Activated CD4-positive, alpha-beta T cell treated with anti-CD3 and anti-CD28 coated beads, Interleukin-2, amount 50 U/mL, for 24 hours (primary cell): ENCODE measurements around the gene USB1.
"Not testable (repeated sequence)": the region's sequence is repeated elsewhere in the genome, so short reads cannot be mapped to it uniquely, and the experiment has no call there.

Source experiments
- DNase-seq, 2 donors: peaks; one replicate each; pipeline ENCODE4 v3.0.0-alpha.2; 2020; ENCODE audit warnings: low read depth in 1 of 2, low spot score in 1 of 2

USB1 gene

DNA sequence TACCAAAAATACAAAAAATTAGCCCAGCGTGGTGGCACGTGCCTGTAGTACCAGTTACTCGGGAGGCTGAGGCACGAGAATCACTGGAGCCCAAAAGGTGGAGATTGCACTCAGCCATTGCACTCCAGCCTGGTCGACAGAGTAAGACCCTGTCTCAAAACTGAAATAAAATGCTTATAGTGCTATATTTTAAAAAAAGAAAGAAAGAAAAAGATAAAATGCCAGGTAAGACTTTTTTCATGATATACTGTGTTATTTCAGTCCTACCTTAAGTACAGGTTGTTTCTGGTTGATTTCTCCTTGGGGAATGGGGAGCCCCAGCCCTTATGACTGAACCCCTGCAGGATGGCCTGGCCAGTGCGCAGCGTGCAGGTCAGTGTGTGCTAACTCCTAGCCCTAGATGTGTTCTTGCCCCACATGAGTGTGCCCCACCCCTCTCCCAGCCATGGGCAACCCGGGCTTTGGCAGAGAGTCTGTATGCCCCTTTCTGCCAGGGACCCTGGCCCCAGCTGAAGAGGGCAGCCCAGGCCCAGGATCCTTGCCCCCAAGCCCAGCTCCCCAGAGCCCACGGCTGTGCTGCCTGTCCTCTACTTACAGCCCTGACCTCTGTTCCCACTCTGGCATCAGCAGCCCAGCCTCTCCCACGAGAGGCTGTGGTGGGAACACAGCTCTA lies 31.6 kb upstream of the USB1 start:
- no peak for DNase-seq

DNA sequence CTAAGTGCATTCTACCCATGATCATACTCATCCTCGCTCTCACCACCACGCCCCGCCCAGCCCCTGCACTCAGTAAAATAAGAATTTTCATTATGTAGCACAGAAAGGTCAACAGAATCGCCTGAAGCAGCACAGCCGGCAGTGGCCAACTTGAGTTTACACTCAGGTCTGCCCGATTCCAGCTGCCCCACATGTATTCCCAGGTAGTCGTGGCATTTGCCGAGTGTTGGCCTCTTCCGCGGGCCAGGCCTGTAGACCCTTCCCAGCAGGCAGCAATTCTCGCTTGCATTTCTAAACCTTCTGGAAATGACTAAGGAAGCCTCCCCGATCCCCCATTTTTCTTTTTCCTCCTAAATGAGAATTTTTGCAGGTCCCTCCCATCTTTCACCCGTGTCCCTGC lies 30.9 kb upstream of the USB1 start:
- DNase-seq = no peak

DNA sequence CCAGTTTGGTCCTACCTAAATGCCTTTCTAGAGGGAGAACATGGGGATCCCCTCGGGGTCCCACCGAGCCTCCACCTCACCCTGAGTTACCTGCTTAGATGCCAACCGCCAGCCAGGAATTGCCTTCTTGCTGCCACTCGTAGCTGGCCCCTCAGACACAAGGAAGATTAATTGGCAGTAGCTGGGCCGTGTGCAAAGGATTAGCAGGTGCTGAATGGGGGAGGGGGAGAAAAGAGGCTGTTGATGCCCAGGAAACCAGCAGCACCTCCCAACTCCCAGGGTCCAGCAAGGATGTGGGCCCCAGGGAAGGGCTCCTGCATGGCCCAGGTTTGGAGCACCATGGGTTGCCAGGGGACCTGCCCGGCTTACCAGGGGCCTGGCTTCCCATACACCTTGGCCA lies 30.2 kb upstream of the USB1 start, which contains the start of gene CNGB1:
Gene CNGB1, minus strand, starts transcription at position 159 of the 400 bp plus-strand sequence. CDS start 3,842 bp downstream, outside the sequence.
- DNase-seq = no peak

DNA sequence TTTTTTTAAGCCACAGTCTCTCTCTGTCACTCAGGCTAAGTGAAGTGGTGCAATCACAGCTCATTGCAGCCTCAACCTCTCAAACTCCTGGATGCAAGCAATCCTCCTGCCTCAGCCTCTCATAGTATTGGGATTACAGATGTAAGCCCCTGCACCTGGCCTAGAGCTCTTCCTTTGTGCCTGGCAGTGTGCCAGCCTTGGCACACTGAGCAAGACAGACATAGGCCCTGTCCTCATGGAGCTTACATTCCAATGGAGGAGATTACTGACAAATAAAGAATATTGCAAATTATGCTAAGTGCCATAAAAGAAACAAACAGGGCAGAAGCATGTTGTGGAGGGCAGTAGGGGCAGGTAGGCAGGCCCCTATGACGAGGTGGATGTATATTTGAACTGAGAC lies 29.4 kb upstream of the USB1 start:
- no peak for DNase-seq

DNA sequence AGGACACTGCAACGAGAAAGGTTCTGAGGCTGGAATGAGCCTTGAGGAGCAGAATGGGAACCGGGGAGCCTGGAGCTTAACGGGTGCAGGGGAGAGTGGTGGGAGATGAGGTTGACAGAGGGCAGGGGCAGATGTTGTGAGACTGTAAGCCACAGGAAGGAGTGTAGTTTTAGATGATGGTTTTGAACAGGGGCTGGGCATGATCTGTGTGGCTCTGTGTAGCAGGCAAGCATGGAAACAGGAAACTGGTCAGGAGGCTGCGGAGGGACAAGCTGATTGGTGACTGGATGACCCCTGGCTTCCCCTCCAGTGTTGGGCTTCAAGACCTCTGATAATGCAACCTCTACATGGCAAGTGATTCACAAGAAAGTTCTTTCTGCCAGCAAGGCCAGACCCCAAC lies 28.9 kb upstream of the USB1 start:
- DNase-seq = no peak

DNA sequence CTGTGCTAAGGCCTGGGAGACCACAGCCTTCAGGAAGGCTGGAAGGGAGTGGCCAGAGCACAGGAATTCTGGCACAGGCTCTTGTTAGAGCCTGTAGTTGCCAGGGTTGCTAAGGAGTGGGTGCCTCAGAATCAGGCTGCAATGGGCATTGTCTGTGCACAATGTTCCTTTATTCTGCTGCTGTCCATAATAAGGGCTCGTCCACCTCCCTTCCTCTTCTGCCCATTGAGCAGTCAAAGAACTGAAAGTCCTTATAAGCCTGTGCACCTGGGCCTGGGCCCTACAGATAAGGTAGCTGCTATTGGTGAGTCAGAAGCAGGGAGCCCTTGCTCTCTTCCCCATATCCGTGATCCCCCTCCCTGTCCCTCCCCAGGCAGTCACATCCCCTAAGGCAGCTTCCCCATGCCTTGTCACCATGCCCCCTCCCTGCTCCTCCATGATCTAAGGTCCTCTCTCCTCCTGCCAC lies 24.8 kb upstream of the USB1 start:
- no peak for DNase-seq

GRCh38 chr16:57977418-57978069 lies 23.7 kb upstream of the USB1 start:
- DNase-seq = no peak

DNA sequence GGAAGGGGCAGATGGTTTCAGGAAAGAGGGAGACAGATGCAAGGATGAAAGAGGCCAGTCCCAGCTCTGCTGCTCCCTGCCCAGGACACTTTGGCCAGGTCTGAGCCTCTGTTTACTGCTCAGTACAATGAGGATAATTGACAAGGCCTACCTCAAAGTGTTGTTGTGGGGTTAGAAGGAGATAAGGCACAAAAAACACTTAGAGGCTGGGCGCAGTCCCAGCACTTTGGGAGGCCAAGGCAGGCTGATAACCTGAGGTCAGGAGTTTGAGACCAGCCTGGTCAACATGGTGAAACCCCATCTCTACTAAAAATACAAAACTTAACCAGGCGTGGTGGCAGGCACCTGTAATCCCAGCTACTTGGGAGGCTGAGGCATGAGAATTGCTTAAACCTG lies 23.1 kb upstream of the USB1 start:
- not testable (repeated sequence) for DNase-seq

DNA sequence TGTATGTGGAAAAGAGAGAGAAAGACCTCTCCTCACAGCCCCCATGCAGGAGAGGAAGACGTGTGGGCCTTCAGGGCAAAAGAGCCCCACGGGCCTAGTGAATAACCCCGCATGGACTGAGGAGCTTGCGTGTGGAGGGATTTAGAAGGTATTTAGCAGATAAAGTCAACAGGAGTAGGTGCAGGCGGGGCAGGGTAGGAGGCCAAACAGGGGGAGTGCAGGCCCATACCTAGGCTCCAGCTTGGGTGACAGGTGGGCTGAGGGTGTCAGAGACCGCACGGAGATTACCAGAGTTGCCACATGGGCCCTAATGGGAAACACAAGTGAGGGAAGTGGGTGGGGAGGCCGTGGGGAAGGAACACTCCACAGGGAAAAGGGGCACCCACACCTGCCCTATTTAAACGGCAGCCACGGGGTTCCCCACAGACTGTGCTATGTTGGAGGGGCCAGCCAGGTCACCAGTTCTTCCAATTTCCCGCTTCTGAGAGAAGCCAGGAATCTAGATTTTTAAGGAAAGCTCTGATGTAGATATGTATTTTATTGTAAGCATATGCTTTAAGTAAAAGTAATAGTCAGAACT lies 22.1 kb upstream of the USB1 start:
- DNase-seq = no peak

- no peak for DNase-seq
These were observed 19.6 kb upstream of the USB1 start for GRCh38 chr16:57981636-57982035.

GRCh38 chr16:57982385-57982784 lies 18.8 kb upstream of the USB1 start:
- no peak for DNase-seq

DNA sequence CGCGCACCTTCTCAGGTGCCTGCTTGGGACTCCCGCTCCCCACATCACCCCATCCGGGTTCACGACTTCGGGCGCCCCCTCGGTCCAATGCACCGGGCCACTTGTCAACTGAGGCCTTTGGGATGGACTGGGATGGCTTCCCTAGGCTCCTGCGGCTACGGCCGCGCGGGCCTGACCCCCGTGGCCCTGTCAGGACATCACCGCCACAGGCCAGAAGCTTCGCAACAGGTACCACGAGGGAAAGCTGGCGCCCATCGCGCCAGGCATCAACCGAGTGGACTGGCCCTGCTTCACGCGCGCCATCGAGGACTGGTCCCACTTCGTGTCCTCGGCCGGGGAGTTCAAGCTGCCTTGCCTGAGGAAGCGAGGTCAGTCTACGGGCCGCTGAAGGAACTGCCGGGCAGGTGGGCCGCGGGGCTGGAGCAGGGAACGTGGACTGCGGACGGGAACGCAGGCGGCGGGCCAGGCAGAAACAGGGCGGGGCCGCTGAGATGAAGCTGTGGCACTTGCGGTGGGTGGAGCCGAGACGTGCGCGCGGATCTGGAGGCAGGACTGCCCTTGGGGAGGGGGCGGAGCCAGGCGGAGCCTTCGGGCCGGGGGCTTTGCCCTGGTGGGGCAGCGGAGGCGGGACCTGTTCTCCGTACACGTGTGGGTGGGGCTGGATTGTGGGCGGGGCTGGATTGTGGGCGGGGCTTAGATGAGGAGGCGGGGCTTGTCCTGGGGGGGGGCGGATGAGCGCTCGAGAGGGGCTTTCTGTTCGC lies 16.6 kb upstream of the USB1 start:
- DNase-seq = peak; percentile 81 to 88

DNA sequence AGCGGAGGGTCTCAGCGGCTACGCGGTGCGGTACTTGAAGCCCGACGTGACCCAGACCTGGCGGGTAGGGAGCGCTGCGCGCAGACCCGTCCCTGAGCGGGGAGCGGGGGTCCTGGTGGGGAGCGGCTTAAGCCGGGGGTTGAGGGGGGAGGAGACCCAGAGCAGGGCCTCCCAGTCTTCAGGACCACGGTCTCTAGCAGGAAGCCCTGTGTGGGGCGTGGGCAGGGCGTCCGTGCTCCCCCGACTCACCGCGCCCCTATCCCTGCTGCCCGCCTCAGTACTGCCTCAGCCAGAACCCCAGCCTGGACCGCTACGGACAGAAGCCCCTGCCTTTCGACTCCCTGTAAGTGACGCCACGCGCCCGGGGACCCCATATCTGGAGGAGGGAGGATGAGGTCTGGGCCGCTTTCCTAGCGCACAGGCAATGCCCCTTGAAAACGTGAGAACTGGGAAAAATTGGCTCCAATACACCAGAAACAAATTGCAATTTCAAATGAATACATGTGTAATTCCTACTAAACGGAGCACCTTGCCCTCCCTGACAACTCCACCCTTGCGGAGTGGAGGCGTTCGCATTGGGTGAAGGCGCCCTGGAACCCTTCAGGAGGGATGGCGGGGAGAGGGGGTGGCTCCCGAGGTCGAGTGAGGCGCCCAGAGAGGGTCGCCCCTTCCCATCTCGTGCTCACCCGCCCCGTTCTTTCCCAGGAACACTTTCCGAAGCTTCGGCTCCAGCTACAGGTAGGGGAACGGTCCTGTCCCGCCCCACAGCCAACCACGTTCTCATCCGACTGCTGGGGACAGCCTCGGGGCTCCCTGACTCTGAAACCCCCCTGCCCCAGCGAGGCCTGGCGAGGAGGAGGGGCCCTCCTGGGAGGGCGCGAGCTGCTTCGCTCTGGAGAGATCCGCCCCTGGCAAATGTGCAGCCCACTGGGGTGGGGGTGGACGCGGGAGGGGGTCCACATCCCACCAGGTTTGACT lies 15.7 kb upstream of the USB1 start:
- peak in 1 of 2 donors; percentile 16 for DNase-seq

GRCh38 chr16:57986196-57986595 lies 15.0 kb upstream of the USB1 start:
- no peak for DNase-seq

DNA sequence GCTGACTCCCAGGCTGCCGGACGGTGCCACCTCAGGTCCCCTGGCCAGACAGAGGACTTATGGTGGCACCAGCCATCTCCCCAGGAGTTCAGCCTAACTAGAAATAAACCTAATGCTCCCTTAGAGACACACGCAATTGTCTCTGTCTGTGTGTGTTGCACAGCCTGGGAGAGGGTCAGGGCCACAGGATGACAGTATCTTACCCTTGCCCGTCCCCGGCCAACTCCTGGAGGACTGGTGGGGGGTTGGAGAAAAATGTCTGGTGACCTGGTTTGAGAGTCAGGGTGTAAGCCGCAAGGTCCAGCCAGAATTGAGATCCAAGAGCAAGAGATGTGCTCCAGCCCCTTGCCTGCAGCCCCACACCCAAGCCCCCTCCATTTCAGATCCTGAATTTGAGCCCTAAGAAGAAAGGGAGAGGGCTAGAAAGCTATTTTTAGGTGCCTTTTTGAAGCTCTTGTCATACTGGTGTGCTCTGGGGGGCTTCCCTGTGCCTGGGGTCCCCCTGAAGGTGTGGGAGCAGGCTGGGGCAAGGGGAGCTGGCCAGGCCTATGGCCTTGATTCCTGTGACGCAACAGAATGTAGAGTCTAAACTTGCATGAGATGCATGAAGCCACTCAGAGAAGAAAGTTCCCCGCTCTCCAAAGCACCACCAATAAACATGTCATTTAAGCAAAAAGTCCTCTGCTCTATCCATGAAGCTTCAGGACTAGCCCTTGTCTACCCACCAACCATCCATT lies 13.6 kb upstream of the USB1 start:
- no peak for DNase-seq

- no peak for DNase-seq
These were observed 12.3 kb upstream of the USB1 start for GRCh38 chr16:57988929-57989328.

GRCh38 chr16:57991551-57992059 lies 9.6 kb upstream of the USB1 start:
- no peak for DNase-seq

DNA sequence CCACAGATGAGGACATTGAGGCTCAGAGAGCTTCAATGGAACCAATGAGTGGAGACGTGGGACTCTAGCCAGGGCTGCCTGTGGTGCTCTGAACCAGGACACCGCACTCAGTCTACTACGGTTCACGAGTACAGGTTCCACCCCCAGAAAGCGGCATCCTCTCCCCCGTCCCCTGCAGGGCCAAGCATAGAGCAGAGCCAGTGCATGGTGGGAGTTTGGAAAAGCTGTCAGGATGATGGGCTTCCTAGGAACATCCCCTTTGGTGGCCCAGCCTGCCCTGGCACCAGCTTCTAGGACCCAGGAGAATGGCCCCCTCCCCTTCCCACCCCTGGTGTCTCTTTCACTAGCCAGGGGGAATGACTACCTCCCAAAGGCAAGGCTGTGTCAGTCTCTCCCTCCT lies 9.1 kb upstream of the USB1 start:
- no peak for DNase-seq

GRCh38 chr16:57993438-57993837 lies 7.8 kb upstream of the USB1 start:
- DNase-seq = no peak

- DNase-seq = no peak
These were observed 7.3 kb upstream of the USB1 start for GRCh38 chr16:57993897-57994296.
